Measurements from ENCODE around the gene CLMP. TPM values are rescaled to one million over a fixed set of nuclear protein-coding genes. Genes with fewer than 3 reads are reported as not detected.
"Not testable (repeated sequence)": the region's sequence is repeated elsewhere in the genome, so short reads cannot be mapped to it uniquely, and the experiment has no call there.

CLMP gene
- total RNA-seq, 2 experiments from 2014 or later = 0.06 TPM; not detected in 1

GRCh38 chr11:123151796-123152195, 43.3 kb downstream of the CLMP start:
- Mint-ChIP-seq H3K27ac (no peak overlapping the region), H3K4me3 (no peak overlapping the region), H3K36me3 (no peaks in the 10 kb centered on the region), H3K4me1 (peaks cover 2% of the 10 kb centered on the region), H3K27me3 (peaks cover 3% of the 10 kb centered on the region), H3K9me3 (no peaks in the 10 kb centered on the region)
- no peak for DNase-seq

GRCh38 chr11:123151366-123151765, 43.7 kb downstream of the CLMP start:
- DNase-seq = no peak
- H3K9me3 Mint-ChIP-seq = no peaks in the 10 kb centered on the region
- peaks cover 2% of the 10 kb centered on the region for H3K4me1 Mint-ChIP-seq
- H3K36me3 Mint-ChIP-seq = no peaks in the 10 kb centered on the region
- peaks cover 3% of the 10 kb centered on the region for H3K27me3 Mint-ChIP-seq
- no peak overlapping the region for H3K4me3 Mint-ChIP-seq
- H3K27ac Mint-ChIP-seq = no peak overlapping the region

GRCh38 chr11:123150882-123151281, 44.2 kb downstream of the CLMP start:
- no peaks in the 10 kb centered on the region for H3K9me3 Mint-ChIP-seq
- H3K4me3 Mint-ChIP-seq = no peak overlapping the region
- H3K4me1 Mint-ChIP-seq = peaks cover 2% of the 10 kb centered on the region
- H3K27me3 Mint-ChIP-seq = peaks cover 3% of the 10 kb centered on the region
- no peaks in the 10 kb centered on the region for H3K36me3 Mint-ChIP-seq
- DNase-seq = no peak
- no peak overlapping the region for H3K27ac Mint-ChIP-seq

GRCh38 chr11:123148965-123149364, 46.1 kb downstream of the CLMP start:
- Mint-ChIP-seq H3K27ac (no peak overlapping the region), H3K27me3 (peaks cover 3% of the 10 kb centered on the region), H3K9me3 (no peaks in the 10 kb centered on the region), H3K36me3 (no peaks in the 10 kb centered on the region), H3K4me3 (no peak overlapping the region), H3K4me1 (peaks cover 2% of the 10 kb centered on the region)
- DNase-seq = no peak

- Mint-ChIP-seq H3K4me1 (no peaks in the 10 kb centered on the region), H3K27me3 (no peaks in the 10 kb centered on the region), H3K9me3 (no peaks in the 10 kb centered on the region), H3K4me3 (no peak overlapping the region), H3K36me3 (no peaks in the 10 kb centered on the region), H3K27ac (no peak overlapping the region)
- no peak for DNase-seq
These were observed 49.4 kb downstream of the CLMP start for GRCh38 chr11:123145661-123146060.

- no peaks in the 10 kb centered on the region for H3K27me3 Mint-ChIP-seq
- no peak overlapping the region for H3K27ac Mint-ChIP-seq
- no peak overlapping the region for H3K4me3 Mint-ChIP-seq
- H3K9me3 Mint-ChIP-seq = no peaks in the 10 kb centered on the region
- DNase-seq = no peak
- H3K36me3 Mint-ChIP-seq = no peaks in the 10 kb centered on the region
- H3K4me1 Mint-ChIP-seq = no peaks in the 10 kb centered on the region
These were observed 49.8 kb downstream of the CLMP start for GRCh38 chr11:123145220-123145619.

GRCh38 chr11:123144707-123145106, 50.3 kb downstream of the CLMP start:
- no peaks in the 10 kb centered on the region for H3K36me3 Mint-ChIP-seq
- no peak overlapping the region for H3K4me3 Mint-ChIP-seq
- H3K27ac Mint-ChIP-seq = no peak overlapping the region
- no peaks in the 10 kb centered on the region for H3K27me3 Mint-ChIP-seq
- no peaks in the 10 kb centered on the region for H3K9me3 Mint-ChIP-seq
- H3K4me1 Mint-ChIP-seq = no peaks in the 10 kb centered on the region
- DNase-seq = no peak

- Mint-ChIP-seq H3K27ac (no peak overlapping the region), H3K9me3 (no peaks in the 10 kb centered on the region), H3K27me3 (no peaks in the 10 kb centered on the region), H3K4me1 (no peaks in the 10 kb centered on the region), H3K36me3 (no peaks in the 10 kb centered on the region), H3K4me3 (no peak overlapping the region)
- no peak for DNase-seq
These were observed 51.1 kb downstream of the CLMP start for GRCh38 chr11:123143921-123144320.

- Mint-ChIP-seq H3K27me3 (no peaks in the 10 kb centered on the region), H3K9me3 (no peaks in the 10 kb centered on the region), H3K36me3 (no peaks in the 10 kb centered on the region), H3K27ac (no peak overlapping the region), H3K4me3 (no peak overlapping the region), H3K4me1 (no peaks in the 10 kb centered on the region)
- DNase-seq = no peak
These were observed 51.6 kb downstream of the CLMP start for GRCh38 chr11:123143476-123143875.

GRCh38 chr11:123139206-123139605, 55.8 kb downstream of the CLMP start:
- no peaks in the 10 kb centered on the region for H3K9me3 Mint-ChIP-seq
- no peak overlapping the region for H3K4me3 Mint-ChIP-seq

GRCh38 chr11:123137431-123138224, 57.4 kb downstream of the CLMP start:
- Mint-ChIP-seq H3K4me1 (peaks cover 1% of the 10 kb centered on the region), H3K36me3 (no peaks in the 10 kb centered on the region), H3K9me3 (no peaks in the 10 kb centered on the region), H3K27me3 (peaks cover 11% of the 10 kb centered on the region), H3K27ac (no peak overlapping the region), H3K4me3 (no peak overlapping the region)
- no peak for DNase-seq

More at GRCh38 chr11:123139206-123139605, 55.8 kb downstream of the CLMP start:
- Mint-ChIP-seq H3K27me3 (peaks cover 11% of the 10 kb centered on the region), H3K36me3 (no peaks in the 10 kb centered on the region), H3K4me1 (peaks cover 1% of the 10 kb centered on the region), H3K27ac (no peak overlapping the region)
- no peak for DNase-seq

GRCh38 chr11:123135863-123136446, 59.1 kb downstream of the CLMP start:
- peaks cover 11% of the 10 kb centered on the region for H3K27me3 Mint-ChIP-seq
- no peaks in the 10 kb centered on the region for H3K36me3 Mint-ChIP-seq
- H3K9me3 Mint-ChIP-seq = no peaks in the 10 kb centered on the region
- no peak overlapping the region for H3K27ac Mint-ChIP-seq
- H3K4me3 Mint-ChIP-seq = no peak overlapping the region
- no peak for DNase-seq
- peaks cover 1% of the 10 kb centered on the region for H3K4me1 Mint-ChIP-seq

GRCh38 chr11:123132881-123133280, 62.2 kb downstream of the CLMP start:
- H3K9me3 Mint-ChIP-seq = no peaks in the 10 kb centered on the region
- H3K27me3 Mint-ChIP-seq = peaks cover 9% of the 10 kb centered on the region
- H3K4me1 Mint-ChIP-seq = peaks cover 6% of the 10 kb centered on the region
- no peaks in the 10 kb centered on the region for H3K36me3 Mint-ChIP-seq
- no peak overlapping the region for H3K27ac Mint-ChIP-seq
- no peak overlapping the region for H3K4me3 Mint-ChIP-seq
- no peak for DNase-seq

- H3K36me3 Mint-ChIP-seq, H3K27ac Mint-ChIP-seq, H3K4me1 Mint-ChIP-seq, H3K9me3 Mint-ChIP-seq, H3K4me3 Mint-ChIP-seq, DNase-seq, H3K27me3 Mint-ChIP-seq: not testable (repeated sequence)
These were observed 62.8 kb downstream of the CLMP start for GRCh38 chr11:123132034-123132766.

- Mint-ChIP-seq H3K27me3 (peaks cover 3% of the 10 kb centered on the region), H3K9me3 (no peaks in the 10 kb centered on the region), H3K27ac (no peak overlapping the region), H3K4me3 (no peak overlapping the region), H3K4me1 (peaks cover 5% of the 10 kb centered on the region), H3K36me3 (no peaks in the 10 kb centered on the region)
- DNase-seq = no peak
These were observed 65.1 kb downstream of the CLMP start for GRCh38 chr11:123129920-123130319.
